ACHN (cell line): Measurements from ENCODE around the gene ZNHIT6.

Experiments
- DNase-seq: peaks from one replicate; pipeline ENCODE4 v3.0.0-alpha.2; 2015
- in situ Hi-C: cut with HindIII; loops from 2 replicates; pipeline ENCODE4 v1.10.0; 2017; ENCODE audit warnings: low sequenced_read_pairs, low pct_ligation_motif_present, low pct_unique_long_range_greater_than_20kb

ZNHIT6 gene

GRCh38 chr1:85629532-85629920 lies 78.7 kb downstream of the ZNHIT6 start:
- in situ Hi-C loops: no loop called here
- DNase-seq: no peak

- DNase-seq: no peak
- in situ Hi-C loops: no loop called here
Observed at GRCh38 chr1:85628791-85629531, 79.3 kb downstream of the ZNHIT6 start.

DNA sequence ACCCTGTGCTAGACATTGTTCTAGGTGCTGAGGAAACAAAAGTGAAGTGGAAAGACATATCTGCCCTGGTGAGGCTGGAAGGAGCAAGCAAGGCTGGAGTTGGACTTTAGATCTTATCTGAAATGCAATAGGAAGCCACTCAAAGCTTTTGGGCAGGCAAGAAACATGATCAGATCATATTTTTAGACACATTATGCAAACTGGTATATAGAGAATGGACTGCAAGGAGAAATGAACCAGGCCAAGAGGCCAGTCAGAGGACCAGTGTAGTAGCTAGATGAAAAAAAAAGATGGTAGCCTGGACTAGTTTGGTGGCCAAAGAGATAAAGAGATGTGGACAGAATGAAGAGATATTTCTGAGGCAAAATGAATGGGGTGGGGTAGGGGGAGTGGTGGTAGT lies 81.4 kb downstream of the ZNHIT6 start:
- no peak for DNase-seq
- in situ Hi-C loops: no loop called here

DNA sequence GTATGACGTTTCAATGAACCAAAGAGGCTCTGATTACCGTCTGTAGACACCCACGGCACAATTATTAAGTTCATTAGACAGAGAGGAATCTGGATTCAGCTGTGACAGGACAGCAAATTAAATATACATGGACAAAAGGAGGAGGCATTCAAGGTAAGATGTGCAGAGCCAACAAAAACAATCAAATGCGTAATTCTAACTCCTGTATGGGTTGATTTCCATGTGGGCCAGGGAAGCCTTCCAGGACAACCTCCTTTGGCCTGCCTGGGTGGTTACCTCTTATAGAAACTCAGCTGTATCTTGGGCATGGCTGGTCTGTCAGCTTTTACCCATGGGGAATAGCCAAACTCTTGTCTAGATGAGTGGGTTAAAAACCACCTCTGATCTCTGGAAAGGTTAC lies 83.9 kb downstream of the ZNHIT6 start:
- in situ Hi-C loops: no loop called here
- no peak for DNase-seq

GRCh38 chr1:85623061-85623471 lies 85.2 kb downstream of the ZNHIT6 start:
- in situ Hi-C loops: no loop called here
- no peak for DNase-seq

DNA sequence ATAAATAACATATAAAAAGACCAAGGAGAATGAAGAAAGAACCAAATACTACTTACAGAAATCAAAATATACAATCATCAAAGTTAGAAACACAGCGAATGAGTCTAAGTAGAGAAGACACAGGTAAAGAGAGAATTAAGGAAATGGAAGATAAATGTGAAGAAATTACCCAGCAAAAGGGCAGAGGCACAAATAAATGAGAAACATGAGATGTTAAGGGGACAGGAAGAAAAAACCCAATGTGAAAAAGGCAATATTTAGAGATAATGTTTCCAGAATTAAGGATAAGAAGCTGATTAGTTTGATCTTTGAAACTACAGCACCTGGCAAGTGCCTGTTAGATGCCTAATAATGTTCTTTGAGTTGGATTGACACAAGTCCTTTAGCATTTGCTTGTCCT lies 86.8 kb downstream of the ZNHIT6 start:
- in situ Hi-C loops: no loop called here
- DNase-seq: no peak

GRCh38 chr1:85617633-85618100 lies 90.6 kb downstream of the ZNHIT6 start:
- in situ Hi-C loops: no loop called here
- DNase-seq: no peak

GRCh38 chr1:85616736-85617135 lies 91.5 kb downstream of the ZNHIT6 start:
- DNase-seq: no peak
- in situ Hi-C loops: no loop called here

DNA sequence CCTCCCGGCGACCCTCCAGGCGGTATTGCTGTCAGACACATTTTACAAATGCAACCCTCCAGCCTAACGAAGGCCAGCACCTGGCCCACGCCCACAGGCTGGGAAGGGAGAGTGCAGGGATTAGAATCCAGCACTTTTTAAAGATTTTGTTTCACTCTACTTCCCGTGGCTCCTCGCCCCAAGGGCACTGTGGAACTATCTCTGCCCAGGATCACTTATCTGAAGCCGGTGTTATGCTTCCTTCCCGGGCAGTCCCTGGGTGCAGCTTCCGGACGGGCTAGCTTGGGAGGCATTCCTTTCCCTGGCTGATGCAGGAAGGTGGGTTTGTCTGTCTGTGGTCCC lies 91.9 kb downstream of the ZNHIT6 start:
- in situ Hi-C loops: no loop called here
- DNase-seq: no peak

GRCh38 chr1:85615586-85616363 lies 92.5 kb downstream of the ZNHIT6 start:
- no peak for DNase-seq
- in situ Hi-C loops: no loop called here

GRCh38 chr1:85612704-85613361 lies 95.4 kb downstream of the ZNHIT6 start:
- in situ Hi-C loops: no loop called here
- DNase-seq: peak; percentile 95

- in situ Hi-C loops: no loop called here
Observed at GRCh38 chr1:85611856-85612255, 96.4 kb downstream of the ZNHIT6 start.

GRCh38 chr1:85611425-85611824 lies 96.8 kb downstream of the ZNHIT6 start:
- in situ Hi-C loops: no loop called here
- peak; percentile 45 for DNase-seq

More at GRCh38 chr1:85611856-85612255, 96.4 kb downstream of the ZNHIT6 start:
- peak; percentile 98 for DNase-seq

- DNase-seq: peak; percentile 67
- in situ Hi-C loops: no loop called here
Observed at GRCh38 chr1:85609976-85610375, 98.3 kb downstream of the ZNHIT6 start.

GRCh38 chr1:85608851-85609250 lies 99.4 kb downstream of the ZNHIT6 start:
- in situ Hi-C loops: no loop called here

DNA sequence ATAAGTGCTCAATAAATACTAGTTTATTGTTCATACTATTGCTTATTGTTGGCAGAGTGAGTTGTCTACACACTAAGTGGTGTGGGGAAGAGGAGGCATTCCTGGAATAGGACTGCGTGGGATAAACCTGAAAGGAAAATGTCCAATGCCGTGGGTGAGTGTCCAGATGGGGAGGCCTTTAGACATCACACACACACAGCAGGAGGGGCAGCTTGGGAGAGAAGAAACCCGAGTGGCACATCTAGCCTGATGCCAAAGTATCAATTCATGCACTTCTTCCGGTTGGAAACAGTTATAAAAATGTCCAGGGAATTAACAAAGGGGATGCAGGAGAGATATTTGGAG lies 100.3 kb downstream of the ZNHIT6 start:
- in situ Hi-C loops: no loop called here
- peak; percentile 34 for DNase-seq

More at GRCh38 chr1:85608851-85609250, 99.4 kb downstream of the ZNHIT6 start:
- DNase-seq: peak; percentile 82

DNA sequence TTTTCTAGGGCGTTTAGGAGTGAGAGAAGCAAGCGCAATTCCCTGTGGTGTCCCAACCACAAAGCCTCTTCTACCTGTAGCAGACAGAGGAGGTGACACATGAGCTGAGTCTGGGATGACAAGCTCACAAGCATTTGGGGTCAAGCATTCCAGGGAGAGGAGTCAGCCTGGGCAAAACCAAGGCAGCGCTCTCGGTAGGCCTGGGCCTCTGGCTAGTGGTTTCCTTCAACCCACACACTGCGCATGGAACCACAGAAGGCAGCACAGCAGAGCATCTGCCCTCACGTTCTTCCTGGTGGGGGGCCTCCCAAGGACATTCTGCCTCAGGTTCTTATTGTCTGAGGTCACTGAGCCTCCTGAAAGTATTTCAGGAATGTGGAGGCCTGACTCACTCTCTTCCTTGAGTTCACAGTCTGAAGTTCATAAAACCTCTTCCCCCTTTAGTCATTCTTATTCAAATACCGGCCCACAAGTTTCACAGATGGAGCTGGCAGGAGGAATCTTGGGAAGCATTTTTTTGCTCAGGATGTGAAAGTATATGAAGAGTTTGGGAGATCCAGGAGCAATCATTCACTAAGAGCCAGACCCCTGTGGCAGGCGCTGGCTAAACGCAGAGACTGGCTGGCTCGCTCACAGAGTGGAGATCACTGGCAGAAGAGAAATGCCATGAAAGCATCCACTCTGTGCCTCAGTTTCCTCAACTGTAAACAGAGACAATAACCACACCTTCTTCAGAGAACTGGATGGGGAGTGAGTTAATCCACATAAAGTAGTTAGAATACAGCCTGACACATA lies 100.9 kb downstream of the ZNHIT6 start:
- peak; percentile 99 for DNase-seq
- in situ Hi-C loops: no loop called here

GRCh38 chr1:85606414-85606800 lies 101.8 kb downstream of the ZNHIT6 start:
- in situ Hi-C loops: no loop called here
- peak; percentile 56 for DNase-seq
